ENCODE measurements around the gene RP2.

GRCh38 chrX:46912603-46913491 is 76.0 kb downstream of the RP2 start:
- TF ChIP-seq EZH2phosphoT487 (IDR thresholded peaks at IDR 0.05; ENCODE audit: insufficient read depth, low read depth), result no peak
- TF ChIP-seq EZH2 (IDR thresholded peaks at IDR 0.05; ENCODE audit: insufficient read depth, poor library complexity, severe bottlenecking), result no peak

Measured in GM23248 (cell line).